ENCODE measurements around the gene ENTPD8. TPM values are rescaled to one million over a fixed set of nuclear protein-coding genes. Genes with fewer than 3 reads are reported as not detected.

ENTPD8 gene
- total and polyA plus RNA-seq, 10 of the 15 experiments (the other 5 are each of a cell fraction or from before 2014, with no cell fraction given) = not detected

GRCh38 chr9:137456061-137456863, 15.1 kb upstream of the ENTPD8 start:
- Histone ChIP-seq H3K27ac (ENCODE audit: control insufficient read depth, insufficient read depth) (no peak overlapping the region), H3K9ac (ENCODE audit: control insufficient read depth, insufficient read depth, low read length) (no peak overlapping the region), H3K9me3 (replicated peaks; ENCODE audit: control insufficient read depth, insufficient read depth, low read length) (no peaks in the 10 kb centered on the region), H3K4me2 (ENCODE audit: control insufficient read depth, insufficient read depth) (peak overlapping the region; percentile 17; the same call in 1 of the 2 replicates), H2AFZ (ENCODE audit: control insufficient read depth, low read depth, low read length) (no peak overlapping the region), H3K36me3 (ENCODE audit: control insufficient read depth in 2 of 2, insufficient read depth in 2 of 2, low read length in 1 of 2) (no peaks in the 10 kb centered on the region), H3K4me3 (no peak overlapping the region), H3K79me2 (ENCODE audit: control insufficient read depth, insufficient read depth, low read length) (peaks cover 9% of the 10 kb centered on the region), H3K27me3 (replicated peaks in 1 of 2; ENCODE audit: control insufficient read depth in 2 of 2, insufficient read depth in 2 of 2, low read length in 1 of 2) (no peaks in the 10 kb centered on the region), H4K20me1 (ENCODE audit: control insufficient read depth, insufficient read depth) (no peaks in the 10 kb centered on the region), H3K4me1 (ENCODE audit: control insufficient read depth, insufficient read depth, low read length) (peaks cover 21% of the 10 kb centered on the region)
- no TSS peak for BruUV-seq (replicated peaks)
- RAD21 ChIA-PET (ENCODE audit: unreplicated experiment) = no interaction called here
- POLR2A ChIA-PET = no interaction called here
- ATAC-seq = peak; percentile 4
- CTCF ChIA-PET = no interaction called here
- SMC1A ChIA-PET (ENCODE audit: uncharacterized antibody, unreplicated experiment) = no interaction called here
- in situ Hi-C loops (cut with MboI) (no loop called here), intact Hi-C loops (cut with micrococcal nuclease; ENCODE audit: unreplicated experiment) (no loop called here)
- FAIRE-seq = no peak
- DNase-seq (ENCODE audit: low read depth, low spot score) = no peak
- 85% methylated on average over 12 of the region's 12 CpGs for WGBS (ENCODE audit: insufficient coverage, insufficient replicate concordance, low lambda C conversion rate, missing lambda C conversion rate)
- TF ChIP-seq SKIL (IDR thresholded peaks at IDR 0.05; ENCODE audit: low read depth, poor library complexity, severe bottlenecking) (no peak), ZSCAN29 (IDR thresholded peaks at IDR 0.05) (no peak), POLR2AphosphoS5 (IDR thresholded peaks at IDR 0.05; ENCODE audit: low read length) (0 out of 2 replicates have a peak, but pooled peaks have one; percentile 13), YY1 (IDR thresholded peaks at IDR 0.05; ENCODE audit: low read depth, low read length) (no peak), ATF3 (IDR thresholded peaks at IDR 0.05; ENCODE audit: borderline replicate concordance, extremely low read depth, low read depth, low read length) (no peak)
